ENCODE data around the gene PIP5K1B.
A peak's percentile ranks its signal among the peaks of the same experiment; 100 is the strongest.

Gene PIP5K1B

GRCh38 chr9:68955330-68955729 lies 250.3 kb downstream of the PIP5K1B start:
- peak; percentile 61 for DNase-seq
- in situ Hi-C loops (cut with MboI; ENCODE audit: low pct_unique_long_range_greater_than_20kb, low sequenced_read_pairs): no loop called here

DNA sequence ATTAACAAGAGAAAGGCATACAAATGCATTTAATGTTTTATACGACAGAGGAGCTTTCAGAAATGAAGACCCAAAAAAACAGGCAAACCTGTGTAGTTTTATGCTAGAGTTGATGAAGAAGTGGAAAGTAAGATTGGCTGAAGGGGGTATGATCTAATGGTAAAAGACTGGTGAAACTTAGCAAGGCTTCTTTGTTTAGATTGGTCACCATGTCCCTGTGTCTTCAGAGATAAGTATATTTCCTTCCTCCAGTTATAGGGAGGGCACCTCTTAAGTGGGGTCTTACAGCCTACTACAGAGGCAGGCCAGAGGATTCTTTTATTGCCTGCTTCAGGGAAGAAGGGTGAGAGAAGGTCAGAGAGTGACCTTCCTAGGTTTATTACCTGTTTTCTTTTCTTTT lies 252.4 kb downstream of the PIP5K1B start:
- DNase-seq: no peak
- in situ Hi-C loops (cut with MboI; ENCODE audit: low pct_unique_long_range_greater_than_20kb, low sequenced_read_pairs): no loop called here

- in situ Hi-C loops (cut with MboI; ENCODE audit: low pct_unique_long_range_greater_than_20kb, low sequenced_read_pairs): no loop called here
- DNase-seq: no peak
These were observed 256.5 kb downstream of the PIP5K1B start for GRCh38 chr9:68961587-68961986.

GRCh38 chr9:68963416-68963815 lies 258.4 kb downstream of the PIP5K1B start:
- in situ Hi-C loops (cut with MboI; ENCODE audit: low pct_unique_long_range_greater_than_20kb, low sequenced_read_pairs): no loop called here

DNA sequence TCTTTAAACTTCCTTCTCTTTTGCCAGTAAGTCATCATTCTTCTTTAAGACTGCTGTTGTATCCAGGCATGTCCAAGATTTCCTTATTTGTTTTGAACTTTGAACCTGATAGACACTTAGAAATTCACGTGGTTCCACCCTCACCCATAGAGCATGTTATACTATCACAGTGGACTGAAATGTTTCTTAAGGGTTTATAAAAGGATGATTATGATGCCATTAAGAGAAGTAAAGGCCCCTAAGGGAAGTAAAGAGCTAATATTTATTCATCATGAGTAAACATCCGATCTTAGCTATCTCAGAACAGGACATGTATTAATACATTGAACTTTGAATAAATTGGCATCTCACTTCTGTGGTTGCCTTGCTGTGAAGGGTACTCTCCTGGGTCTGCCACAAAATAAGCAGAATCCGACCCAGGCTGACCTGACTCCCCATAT lies 259.1 kb downstream of the PIP5K1B start:
- in situ Hi-C loops (cut with MboI; ENCODE audit: low pct_unique_long_range_greater_than_20kb, low sequenced_read_pairs): no loop called here
- DNase-seq: no peak

More at GRCh38 chr9:68963416-68963815, 258.4 kb downstream of the PIP5K1B start:
- no peak for DNase-seq

GRCh38 chr9:68964765-68965164 lies 259.7 kb downstream of the PIP5K1B start:
- in situ Hi-C loops (cut with MboI; ENCODE audit: low pct_unique_long_range_greater_than_20kb, low sequenced_read_pairs): no loop called here
- DNase-seq: no peak

DNA sequence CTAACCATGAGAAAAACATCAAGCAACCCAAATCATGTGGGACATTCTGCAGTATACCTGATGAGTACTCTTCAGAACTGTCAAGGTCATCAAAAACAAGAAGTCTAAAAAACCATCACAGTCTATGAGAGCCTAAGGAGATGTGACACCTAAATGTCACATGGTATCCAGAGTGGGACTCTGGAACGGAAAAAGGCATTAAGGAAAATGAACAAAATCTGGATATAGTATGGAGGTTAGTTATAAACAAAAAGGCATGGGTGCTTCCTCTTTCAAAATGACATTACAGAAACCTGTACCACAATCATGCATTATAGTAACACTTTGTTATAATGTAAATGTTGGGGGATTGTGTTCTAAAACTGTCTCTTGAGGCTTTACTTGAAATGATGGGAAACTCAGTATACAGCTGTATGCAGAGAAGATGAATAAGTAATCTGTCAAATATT lies 261.5 kb downstream of the PIP5K1B start:
- in situ Hi-C loops (cut with MboI; ENCODE audit: low pct_unique_long_range_greater_than_20kb, low sequenced_read_pairs): no loop called here
- DNase-seq: no peak

DNA sequence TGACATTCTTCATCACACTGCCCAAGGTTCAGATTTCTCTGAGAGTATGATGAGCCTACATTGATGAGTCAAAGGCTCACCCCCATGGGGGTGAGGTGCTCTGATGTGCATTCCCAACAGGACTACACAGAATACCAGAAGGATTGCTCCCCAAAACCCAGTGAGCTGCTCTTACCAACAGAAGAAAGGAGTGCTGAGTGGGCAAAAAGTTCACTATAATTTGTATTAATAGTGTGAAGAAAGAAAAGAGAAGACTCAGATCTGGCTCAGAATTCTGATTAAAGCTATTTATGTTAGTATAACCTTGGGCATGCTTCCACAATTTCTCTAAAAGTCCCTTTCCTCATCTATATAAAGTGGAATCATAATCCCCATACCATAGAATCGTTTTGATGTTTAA lies 262.8 kb downstream of the PIP5K1B start:
- no peak for DNase-seq
- in situ Hi-C loops (cut with MboI; ENCODE audit: low pct_unique_long_range_greater_than_20kb, low sequenced_read_pairs): no loop called here

GRCh38 chr9:68969538-68969937 lies 264.5 kb downstream of the PIP5K1B start:
- in situ Hi-C loops (cut with MboI; ENCODE audit: low pct_unique_long_range_greater_than_20kb, low sequenced_read_pairs): no loop called here
- no peak for DNase-seq

- in situ Hi-C loops (cut with MboI; ENCODE audit: low pct_unique_long_range_greater_than_20kb, low sequenced_read_pairs): no loop called here
- no peak for DNase-seq
These were observed 265.1 kb downstream of the PIP5K1B start for GRCh38 chr9:68970151-68970550.

DNA sequence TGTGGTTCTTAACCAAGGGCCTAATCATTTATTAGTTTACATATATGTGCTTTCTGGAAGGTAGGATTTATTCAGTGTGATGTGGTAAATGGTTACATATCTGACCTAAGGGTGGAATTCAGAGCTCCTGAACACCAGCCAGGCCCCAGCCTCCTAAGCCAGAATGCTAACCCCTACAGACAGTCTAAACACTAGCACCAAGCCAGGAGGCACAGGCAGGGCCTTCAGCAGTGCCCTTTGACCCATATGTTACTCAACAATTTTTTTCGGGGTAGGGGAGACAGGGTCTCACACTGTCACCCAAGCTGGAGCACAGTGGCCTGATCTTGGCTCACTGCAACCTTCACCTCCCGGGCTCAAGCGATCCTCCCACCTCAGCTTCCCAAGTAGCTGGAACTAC lies 268.6 kb downstream of the PIP5K1B start:
- in situ Hi-C loops (cut with MboI; ENCODE audit: low pct_unique_long_range_greater_than_20kb, low sequenced_read_pairs): no loop called here
- DNase-seq: no peak

DNA sequence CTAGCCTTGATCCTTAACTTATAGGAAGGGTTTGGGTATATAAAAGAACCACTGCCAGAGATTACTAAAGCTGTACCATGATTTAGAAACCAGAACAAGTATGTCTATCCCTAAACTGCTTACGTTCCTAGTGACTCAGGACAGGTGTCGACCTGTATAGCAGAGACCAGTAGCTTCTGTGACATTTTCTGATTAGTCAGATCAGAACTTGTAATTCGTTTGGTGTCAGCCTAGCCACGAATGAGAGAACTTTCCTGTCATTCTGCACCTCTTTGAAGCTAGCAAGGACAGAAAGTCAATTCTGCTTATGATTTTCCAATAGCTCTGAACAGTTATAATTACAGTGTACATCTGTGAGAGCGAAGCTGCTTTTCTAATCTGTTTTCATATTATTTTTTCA lies 269.4 kb downstream of the PIP5K1B start:
- DNase-seq: no peak
- in situ Hi-C loops (cut with MboI; ENCODE audit: low pct_unique_long_range_greater_than_20kb, low sequenced_read_pairs): no loop called here

DNA sequence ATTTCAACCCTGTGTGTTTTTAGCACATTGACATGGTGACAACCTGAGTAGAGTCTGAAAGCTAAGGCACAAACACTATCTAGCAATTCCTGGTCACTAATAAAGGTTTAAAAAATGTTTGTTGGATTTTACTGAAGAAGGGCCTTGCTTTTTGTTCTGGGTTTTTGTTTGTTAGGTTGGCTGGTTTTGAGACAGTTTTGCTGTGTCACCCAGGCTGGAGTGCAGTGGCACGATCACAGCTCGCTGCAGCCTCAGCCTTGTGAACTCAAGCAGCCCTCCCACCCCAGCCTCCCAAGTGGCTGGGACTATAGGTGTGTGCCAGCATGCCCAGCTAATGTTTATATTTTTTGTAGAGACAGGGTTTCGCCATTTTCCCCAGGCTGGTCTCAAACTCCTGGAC lies 269.9 kb downstream of the PIP5K1B start:
- no peak for DNase-seq
- in situ Hi-C loops (cut with MboI; ENCODE audit: low pct_unique_long_range_greater_than_20kb, low sequenced_read_pairs): no loop called here

GRCh38 chr9:68975365-68976043 lies 270.5 kb downstream of the PIP5K1B start:
- in situ Hi-C loops (cut with MboI; ENCODE audit: low pct_unique_long_range_greater_than_20kb, low sequenced_read_pairs): no loop called here
- DNase-seq: peak; percentile 48

- in situ Hi-C loops (cut with MboI; ENCODE audit: low pct_unique_long_range_greater_than_20kb, low sequenced_read_pairs): no loop called here
- peak; percentile 81 for DNase-seq
These were observed 273.0 kb downstream of the PIP5K1B start for GRCh38 chr9:68978066-68978465.

- no peak for DNase-seq
- in situ Hi-C loops (cut with MboI; ENCODE audit: low pct_unique_long_range_greater_than_20kb, low sequenced_read_pairs): no loop called here
These were observed 273.5 kb downstream of the PIP5K1B start for GRCh38 chr9:68978501-68978900.

- peak; percentile 64 for DNase-seq
- in situ Hi-C loops (cut with MboI; ENCODE audit: low pct_unique_long_range_greater_than_20kb, low sequenced_read_pairs): no loop called here
These were observed 274.7 kb downstream of the PIP5K1B start for GRCh38 chr9:68979538-68980314.

- in situ Hi-C loops (cut with MboI; ENCODE audit: low pct_unique_long_range_greater_than_20kb, low sequenced_read_pairs): no loop called here
- DNase-seq: no peak
These were observed 275.4 kb downstream of the PIP5K1B start for GRCh38 chr9:68980341-68980914.

DNA sequence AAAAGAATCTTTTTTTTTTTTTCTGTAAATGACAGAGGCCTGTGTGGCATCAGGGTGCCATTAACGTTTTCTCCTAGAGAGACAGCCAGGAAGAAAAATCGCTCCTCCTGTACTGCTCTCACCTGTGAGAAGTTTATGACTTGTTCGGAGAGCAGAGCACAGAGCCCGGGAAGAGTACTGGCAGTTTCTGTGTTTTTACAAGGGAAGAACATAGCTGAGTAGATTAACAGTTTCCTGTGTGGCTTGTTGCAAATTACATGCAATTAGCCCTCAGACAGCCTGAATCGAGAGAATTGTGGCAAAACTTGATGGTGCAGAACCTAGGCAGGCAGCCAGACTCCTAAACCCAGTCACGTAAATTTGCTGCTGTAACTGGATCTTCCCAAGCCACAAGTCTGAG lies 276.7 kb downstream of the PIP5K1B start:
- in situ Hi-C loops (cut with MboI; ENCODE audit: low pct_unique_long_range_greater_than_20kb, low sequenced_read_pairs): no loop called here
- peak; percentile 79 for DNase-seq

DNA sequence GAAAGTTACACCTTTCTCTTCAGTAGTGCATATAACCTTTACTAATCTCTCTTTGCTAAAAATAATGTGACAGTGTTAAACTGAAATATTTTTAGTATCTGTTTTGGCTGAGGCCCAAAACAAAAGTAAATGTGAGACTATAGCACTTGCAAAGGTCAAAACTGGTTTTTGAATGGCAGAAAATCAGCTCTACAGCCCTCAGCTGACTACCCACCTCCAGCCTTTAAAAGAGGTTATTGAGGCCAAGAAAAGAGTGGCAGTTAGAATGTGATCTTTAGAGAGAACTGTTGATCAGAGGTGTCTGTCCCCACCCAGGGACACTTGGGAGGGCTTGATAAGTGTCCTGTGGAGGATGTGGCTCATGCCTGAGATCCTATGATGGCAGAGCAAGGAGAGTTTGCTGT lies 278.0 kb downstream of the PIP5K1B start:
- DNase-seq: no peak
- in situ Hi-C loops (cut with MboI; ENCODE audit: low pct_unique_long_range_greater_than_20kb, low sequenced_read_pairs): no loop called here
